ENCODE data around the gene SRI.
"Not testable (repeated sequence)": the region's sequence is repeated elsewhere in the genome, so short reads cannot be mapped to it uniquely, and the experiment has no call there.

Gene SRI

GRCh38 chr7:88260719-88261118 is 40.9 kb upstream of the SRI start:
- TF ChIP-seq CTCF (IDR thresholded peaks at IDR 0.05; ENCODE audit: low read depth, low read length), result no peak
- no peak overlapping the region for H3K4me3 ChIP-seq (ENCODE audit: low read depth, low read length)

- no peak overlapping the region for H3K4me3 ChIP-seq (ENCODE audit: low read depth, low read length)
- TF ChIP-seq CTCF (IDR thresholded peaks at IDR 0.05; ENCODE audit: low read depth, low read length), result no peak
These were observed 40.0 kb upstream of the SRI start for GRCh38 chr7:88259656-88260380.

GRCh38 chr7:88258296-88258695 is 38.5 kb upstream of the SRI start:
- H3K4me3 ChIP-seq (ENCODE audit: low read depth, low read length), result not testable (repeated sequence)

- TF ChIP-seq CTCF (IDR thresholded peaks at IDR 0.05; ENCODE audit: low read depth, low read length), result no peak
- H3K4me3 ChIP-seq (ENCODE audit: low read depth, low read length), result no peak overlapping the region
These were observed 37.1 kb upstream of the SRI start for GRCh38 chr7:88256906-88257305.

- no peak for TF ChIP-seq CTCF (IDR thresholded peaks at IDR 0.05; ENCODE audit: low read depth, low read length)
- no peak overlapping the region for H3K4me3 ChIP-seq (ENCODE audit: low read depth, low read length)
These were observed 35.0 kb upstream of the SRI start for GRCh38 chr7:88254721-88255424.

- TF ChIP-seq CTCF (IDR thresholded peaks at IDR 0.05; ENCODE audit: low read depth, low read length), result no peak
- no peak overlapping the region for H3K4me3 ChIP-seq (ENCODE audit: low read depth, low read length)
These were observed 33.8 kb upstream of the SRI start for GRCh38 chr7:88253640-88254039.

GRCh38 chr7:88244258-88244657 is 24.4 kb upstream of the SRI start:
- TF ChIP-seq CTCF (IDR thresholded peaks at IDR 0.05; ENCODE audit: low read depth, low read length), result no peak
- H3K4me3 ChIP-seq (ENCODE audit: low read depth, low read length), result no peak overlapping the region

Data from WI38 (cell line).